Activated CD4-positive, CD25-positive, alpha-beta regulatory T cell treated with anti-CD3 and anti-CD28 coated beads, Interleukin-2, amount 50 U/mL, for 72 hours (primary cell): ENCODE measurements around the gene KLHL25.
"Not testable (repeated sequence)": the region's sequence is repeated elsewhere in the genome, so short reads cannot be mapped to it uniquely, and the experiment has no call there.

Source experiments
- DNase-seq: peaks from one replicate; pipeline ENCODE4 v3.0.0; 2021

KLHL25 gene

DNA sequence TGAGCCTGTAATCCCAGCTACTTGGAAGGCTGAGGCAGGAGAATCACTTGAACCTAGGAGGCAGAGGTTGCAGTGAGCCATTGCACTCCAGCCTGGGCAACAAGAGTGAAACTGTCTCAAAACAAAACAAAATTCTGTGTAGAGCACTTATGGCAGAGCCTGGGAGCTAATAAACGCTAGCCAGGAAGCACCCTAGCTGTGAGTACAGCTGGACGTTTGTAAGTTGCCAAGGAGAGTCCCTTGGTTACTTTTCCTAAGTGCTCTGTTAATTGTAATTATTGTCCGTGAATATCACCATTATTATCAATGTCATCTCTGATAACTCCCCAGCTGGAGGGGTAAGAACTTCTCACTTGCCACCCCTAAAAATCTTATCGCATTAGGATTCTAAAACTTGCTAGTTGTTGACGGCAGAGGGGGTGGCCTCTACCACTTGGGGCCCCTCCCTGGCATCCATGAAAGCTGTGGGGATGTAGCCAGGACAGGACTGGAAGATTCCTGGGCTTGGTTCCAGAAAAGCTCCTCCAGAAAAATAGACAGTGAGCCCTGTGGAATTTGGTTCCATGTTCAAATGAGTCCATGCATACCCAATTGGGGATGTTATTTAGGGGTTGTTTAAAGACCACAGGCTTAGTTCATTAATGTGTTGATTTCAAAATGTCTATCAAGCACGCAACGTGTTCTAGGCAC, 9.9 kb upstream of the KLHL25 start:
- no peak for DNase-seq

DNA sequence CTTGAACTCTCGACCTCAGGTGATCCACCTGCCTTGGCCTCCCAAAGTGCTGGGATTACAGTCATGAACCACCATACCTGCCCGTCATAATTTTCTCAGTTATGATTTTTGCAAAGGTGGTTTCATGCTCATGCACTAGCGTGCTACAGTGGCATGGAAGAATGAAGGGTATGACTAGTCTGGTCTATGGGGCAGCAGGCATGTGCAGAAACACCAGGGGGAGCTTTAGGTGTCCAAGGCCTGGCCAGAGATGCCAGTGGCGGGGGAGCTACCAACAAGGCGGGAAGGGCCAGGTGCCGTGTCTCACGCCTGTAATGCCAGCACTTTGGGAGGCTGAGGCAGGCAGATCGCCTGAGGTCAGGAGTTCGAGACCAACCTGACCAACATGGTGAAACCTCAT, 7.9 kb upstream of the KLHL25 start:
- DNase-seq: not testable (repeated sequence)

DNA sequence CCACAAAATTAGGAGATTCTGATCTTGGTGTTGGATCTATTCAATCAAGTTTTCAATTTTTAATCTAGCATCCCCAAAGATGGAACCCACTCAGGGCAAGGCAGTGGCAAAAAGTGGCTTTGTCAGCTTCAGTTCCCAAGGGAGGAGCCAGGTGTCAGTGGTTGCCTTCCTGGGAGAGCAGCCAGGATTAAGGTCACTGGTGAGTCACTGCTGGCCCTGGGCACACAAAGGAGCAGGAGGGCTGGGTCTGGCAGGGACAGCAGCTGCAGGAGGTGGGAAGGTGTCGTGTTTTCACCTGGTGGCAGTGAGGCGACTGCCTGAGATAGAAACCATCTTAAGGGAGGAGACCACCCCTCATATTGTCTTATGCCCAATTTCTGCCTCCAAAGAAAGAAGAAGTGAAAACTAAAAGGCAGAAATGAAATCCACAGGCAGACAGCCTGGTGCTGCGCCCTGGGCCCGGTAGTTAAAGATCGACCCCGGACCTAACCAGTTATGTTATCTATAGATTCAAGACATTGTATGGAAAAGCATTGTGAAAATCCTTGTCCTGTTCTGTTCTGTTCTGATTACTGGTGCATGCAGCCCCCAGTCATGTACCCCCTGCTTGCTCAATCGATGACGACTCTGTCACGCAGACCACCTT, 5.9 kb upstream of the KLHL25 start:
- DNase-seq: no peak

DNA sequence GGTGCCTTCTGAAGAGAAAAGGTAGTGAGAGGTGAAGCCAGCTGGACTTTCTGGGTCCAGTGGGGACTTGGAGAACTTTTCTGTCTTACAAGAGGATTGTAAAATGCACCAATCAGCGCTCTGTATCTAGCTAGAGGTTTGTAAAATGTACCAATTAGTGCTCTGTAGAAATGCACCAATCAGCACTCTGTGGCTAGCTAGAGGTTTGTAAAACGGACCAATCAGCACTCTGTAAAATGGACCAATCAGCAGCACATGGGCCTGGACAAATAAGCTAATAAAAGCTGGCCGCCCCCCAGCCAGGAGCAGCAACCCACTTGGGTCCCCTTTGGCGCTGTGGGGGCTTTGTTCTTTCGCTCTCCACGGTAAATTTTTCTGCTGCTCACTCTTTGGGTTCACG, 1.6 kb upstream of the KLHL25 start:
- not testable (repeated sequence) for DNase-seq

DNA sequence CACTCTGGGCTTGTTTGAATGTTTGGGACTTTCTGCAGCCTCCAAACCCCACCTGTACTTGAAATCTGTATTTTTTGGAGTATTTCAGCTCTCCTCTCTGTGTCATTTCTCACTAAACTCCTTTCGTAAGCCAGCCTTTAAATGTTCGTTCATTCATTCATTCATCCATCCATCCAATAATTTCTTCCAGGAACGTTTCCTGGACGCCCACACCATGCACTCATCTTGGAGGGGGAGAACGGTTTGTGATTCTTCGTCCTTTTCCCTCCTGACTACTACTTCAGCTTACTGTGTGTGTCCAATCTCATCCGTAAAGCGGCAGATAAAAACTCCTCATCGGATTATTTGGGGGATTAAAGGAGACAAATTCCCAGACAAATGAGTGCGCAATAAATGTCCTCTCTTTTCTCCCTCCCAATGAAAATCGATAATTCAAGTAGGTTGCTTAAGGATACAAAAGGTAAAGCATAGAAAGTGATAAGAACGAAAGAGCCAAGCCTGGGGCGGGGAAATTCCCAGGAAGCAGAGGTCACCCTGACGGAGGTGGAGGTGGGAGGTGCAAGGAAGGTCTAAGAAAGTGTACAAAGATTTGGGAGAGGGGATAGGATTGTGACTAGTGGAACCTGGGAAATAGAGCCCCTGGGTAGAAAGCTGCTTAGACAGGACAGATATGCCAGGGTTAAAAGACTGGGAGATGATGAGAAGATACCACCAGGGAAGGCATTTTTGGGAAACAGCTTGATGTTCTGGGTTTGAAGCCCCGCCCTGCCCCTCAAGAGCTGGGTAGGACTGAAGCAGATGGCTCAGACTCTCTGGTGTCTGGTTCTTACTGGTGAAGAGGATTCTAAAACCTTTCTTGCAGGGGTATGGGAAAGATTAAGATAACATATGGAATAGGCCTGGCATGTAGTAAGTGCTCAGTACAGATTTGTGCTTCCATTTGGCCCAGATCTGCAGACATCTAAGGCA, 896 bp upstream of the KLHL25 start:
- no peak for DNase-seq

DNA sequence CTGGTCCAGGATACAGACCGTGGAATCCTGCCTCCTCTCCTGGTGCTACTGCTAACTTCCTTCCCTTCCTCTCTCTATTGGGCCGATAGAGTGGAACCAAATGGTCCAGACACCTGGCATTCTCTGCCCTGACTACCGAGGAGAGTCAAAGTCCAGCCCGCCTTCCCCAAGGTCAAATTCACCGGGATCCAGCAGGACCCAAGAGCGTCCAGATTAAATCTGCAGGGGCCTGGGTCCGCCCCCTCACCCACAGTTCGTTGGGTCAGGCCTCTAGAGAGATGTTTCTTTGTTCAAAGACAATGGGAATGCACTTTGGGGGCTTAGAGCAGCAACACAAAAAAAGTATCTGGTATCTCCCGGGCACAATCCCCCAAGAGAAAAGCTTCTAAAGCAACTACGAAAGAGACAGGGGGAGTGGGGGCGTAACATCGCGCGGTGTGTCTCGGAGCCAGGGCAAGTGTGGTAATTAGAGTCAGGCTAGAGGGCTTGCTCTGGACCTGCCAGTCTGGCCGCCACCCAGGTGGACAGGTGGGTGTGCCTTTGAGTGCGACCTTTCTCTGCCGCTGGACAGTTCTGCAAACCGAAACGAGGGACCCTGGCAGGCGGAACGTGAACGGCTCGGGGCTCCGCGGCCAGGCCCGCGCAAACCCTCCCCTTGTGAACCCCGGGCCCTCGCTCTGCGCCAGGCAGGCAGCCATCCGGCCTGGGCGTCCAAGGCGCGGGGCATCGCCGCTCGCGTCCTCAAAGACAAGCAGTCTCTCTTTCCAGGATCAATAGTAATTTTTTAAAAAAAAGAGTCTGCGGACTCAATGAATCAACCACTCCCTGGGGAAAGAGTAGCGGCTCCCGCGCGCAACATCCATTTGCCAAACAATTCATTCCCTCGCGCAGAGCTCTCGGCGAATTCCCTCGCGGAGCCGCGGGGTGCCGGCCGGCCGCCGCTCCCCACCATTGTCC, 806 bp downstream of the KLHL25 start:
- DNase-seq: peak; percentile 54

DNA sequence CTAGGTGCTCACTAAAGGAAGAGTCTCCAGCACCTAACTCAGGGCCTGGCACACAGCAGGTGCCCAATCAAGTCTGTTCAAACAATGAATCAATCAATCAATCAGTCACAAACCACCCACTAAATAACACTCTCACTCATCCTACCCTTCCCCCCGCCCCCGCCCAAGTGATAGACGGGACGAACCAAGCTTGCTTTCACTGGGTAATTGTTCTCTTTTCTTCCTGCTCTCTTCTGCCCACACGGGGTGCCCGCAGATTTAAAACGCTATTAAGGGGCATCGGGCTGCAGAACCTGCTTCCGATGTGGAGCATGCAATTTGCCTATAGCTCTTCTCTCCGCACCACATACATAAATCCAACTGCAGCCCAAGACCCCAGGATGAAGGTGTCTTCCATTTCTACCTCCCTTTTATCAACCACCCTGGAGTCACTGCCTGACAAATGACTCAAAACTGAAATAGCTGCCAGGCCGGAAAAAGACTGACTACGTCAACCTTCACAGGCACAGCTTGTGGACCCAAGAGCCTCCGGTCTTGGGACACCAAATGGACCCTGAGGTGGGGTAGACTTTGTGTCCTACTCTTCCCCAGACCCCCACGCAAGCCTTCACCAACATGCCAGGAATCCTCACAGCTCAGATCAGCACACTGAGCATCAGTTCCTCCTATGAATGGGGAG, 1.7 kb downstream of the KLHL25 start:
- DNase-seq: no peak

DNA sequence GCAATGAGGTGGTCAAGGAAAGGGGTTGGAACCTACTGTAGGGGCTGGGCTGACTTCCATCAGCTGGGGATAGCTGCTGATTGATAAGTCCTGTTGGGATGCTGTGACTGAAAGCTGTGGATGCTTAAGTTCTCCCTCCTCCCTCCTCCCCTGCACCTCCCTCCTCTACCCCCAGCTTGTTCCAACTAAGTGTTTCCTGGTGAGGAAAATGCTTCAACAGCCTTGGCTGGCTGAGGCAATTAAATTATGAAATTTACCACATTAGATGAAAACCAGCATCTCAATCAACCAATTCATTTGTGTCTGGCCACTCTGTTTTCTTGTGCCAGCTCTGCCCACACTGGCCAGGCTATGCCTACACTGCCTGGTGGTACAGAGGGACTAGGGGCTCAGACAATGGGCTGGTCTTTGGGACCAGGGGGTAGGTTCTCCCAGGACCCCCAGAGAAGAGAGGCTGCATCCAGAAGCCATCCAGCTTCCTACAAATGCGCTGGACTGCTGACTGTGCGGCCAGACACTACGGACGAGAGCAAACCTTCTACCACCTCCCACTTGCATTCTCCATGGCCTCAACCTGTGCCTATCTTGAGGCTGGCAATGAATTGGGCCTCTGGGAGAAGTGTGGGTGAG, 2.5 kb downstream of the KLHL25 start:
- no peak for DNase-seq

DNA sequence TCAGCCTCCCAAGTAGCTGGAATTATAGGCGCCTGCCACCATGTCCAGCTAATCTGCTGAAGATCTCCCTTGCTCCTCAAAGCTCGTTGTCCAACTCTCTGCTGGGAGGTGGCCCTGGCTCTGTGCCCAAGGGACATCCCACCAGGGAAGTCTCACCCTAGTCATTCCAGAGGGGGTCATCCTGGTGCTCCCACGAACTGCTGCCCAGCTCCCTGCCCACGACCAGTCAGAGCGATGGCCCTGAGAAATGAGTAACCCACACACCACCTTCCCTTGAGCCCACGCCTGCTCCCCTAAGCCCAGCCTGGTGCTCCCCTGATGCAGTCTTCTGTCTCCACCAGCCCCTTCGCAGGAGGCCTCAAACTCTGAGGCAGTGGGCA, 5.2 kb downstream of the KLHL25 start:
- DNase-seq: no peak

DNA sequence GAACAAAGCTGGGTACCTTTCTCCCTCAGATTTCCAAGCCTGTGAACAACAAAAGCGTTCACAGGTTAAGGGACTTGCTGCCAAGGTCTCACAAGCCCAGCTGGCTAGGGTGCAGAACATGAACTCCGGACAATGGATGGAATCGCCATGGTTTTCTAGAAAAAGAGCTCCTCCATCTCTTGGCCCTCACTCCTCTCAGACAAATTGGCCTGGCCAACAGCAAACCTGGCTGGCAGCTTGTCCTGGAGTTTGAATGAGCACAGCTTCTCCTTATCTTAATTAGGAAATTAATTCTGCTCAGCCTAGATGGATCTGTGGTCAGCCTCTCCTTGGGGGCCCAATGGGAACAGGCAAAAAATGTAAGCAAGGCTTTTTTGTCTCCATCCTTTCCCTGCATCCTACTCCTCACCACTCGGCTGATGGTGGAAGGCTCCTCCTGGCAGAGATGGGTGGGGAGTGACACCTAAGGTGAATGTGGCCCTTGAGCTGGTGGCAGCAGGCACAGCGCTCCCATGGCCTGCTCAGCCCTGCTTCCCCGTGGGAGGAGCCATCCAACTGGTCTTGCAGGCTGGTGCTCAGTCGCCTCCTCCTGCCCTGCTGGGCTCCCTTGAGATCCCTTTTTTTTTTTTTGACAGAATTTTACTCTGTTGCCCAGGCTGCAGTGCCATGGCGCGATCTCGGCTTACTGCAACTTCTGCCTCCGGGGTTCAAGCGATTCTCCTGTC, 5.8 kb downstream of the KLHL25 start:
- DNase-seq: no peak

DNA sequence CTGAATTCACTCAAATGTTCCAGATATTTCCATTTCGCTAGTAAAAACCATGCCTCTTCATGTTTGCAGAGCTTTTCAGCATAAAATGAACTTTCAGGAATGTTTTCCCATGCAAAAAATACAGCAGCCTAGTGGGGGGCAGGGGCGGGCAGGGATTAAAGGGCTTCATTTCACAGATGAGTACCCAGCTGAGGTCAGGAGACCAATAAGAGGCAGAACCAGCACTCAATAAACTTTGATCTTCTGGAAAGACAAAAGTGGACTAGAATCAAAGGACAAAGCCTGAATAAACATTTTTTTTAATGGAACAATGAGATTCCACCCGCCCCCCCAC, 8.0 kb downstream of the KLHL25 start:
- no peak for DNase-seq

DNA sequence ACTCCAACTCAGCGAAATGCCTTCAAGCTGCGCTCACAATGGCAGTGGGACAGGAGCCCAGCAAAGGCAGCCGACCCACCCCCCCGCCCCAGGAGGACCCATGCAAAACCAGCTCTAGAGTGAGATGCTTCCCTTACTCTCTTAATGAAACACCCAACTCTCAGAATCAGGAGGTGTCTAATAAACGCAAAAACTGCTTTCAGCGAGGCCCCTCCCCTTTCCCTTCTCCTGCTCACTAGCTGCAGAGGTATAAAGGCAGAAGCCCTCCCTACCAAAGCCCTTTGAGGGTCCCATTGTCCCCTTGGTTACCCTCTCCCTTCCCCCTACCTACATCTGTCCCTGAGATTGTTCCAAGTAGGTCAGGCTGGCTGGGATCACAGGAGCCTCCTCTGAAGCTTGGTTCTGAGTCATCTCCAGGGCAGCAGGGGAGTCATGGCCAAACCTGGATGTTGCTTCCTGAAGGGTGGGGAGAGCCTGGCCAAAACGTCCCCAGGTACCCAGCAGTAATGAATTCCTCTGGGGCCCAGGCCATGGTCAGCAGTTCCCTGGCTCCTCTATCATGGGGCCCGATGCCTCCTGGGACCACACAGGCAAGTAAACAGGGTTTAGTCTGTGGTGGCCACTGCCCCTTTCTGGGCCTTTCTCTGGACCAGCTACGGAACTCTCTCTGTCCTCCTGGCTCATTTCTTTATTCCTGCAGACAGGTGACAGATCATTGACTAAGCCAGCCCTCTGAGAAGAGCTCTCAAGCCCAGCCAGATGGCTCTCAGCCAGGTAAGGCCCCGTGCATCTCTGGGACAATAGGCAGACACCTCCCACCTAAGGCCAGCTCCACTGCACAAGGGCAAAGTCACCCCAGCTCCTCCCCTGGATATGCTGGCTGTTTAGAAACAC, 8.6 kb downstream of the KLHL25 start:
- DNase-seq: no peak

DNA sequence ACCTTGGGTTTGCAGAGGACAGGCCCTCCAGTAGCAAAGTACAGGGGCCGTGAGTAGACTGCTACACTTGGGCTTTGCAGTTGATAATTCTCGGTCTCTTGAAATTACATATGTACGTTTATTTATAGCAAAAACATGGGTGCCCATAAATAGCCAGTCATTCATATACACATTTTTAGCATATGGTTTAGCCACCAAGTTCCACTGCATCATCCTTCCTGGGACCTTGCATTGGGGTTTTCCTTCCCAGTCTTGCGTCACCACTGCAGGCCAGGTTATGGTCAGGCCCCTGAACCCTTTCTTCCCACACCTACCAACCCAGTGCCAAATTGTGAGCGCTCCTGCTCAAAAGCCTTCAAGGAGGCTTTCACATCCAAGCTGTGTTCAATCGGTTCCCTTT, 12.7 kb downstream of the KLHL25 start:
- DNase-seq: no peak

DNA sequence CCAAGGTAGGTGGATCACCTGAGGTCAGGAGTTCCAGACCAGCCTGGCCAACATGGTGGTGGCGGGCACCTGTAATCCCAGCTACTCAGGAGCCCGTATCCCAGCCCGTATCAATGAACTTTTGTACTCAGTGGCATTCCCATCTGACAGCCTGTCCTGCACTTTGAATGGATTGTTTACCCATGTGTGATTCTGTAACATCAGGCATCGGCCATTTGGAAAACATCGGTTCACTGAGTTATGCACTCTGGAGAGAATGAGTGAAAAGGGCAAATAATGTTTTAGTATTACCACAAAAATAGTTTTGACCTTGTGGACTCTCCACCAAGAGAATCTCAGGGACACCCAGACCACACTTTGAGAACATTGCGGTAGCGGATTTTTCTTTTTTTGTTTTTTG, 13.6 kb downstream of the KLHL25 start:
- DNase-seq: no peak

DNA sequence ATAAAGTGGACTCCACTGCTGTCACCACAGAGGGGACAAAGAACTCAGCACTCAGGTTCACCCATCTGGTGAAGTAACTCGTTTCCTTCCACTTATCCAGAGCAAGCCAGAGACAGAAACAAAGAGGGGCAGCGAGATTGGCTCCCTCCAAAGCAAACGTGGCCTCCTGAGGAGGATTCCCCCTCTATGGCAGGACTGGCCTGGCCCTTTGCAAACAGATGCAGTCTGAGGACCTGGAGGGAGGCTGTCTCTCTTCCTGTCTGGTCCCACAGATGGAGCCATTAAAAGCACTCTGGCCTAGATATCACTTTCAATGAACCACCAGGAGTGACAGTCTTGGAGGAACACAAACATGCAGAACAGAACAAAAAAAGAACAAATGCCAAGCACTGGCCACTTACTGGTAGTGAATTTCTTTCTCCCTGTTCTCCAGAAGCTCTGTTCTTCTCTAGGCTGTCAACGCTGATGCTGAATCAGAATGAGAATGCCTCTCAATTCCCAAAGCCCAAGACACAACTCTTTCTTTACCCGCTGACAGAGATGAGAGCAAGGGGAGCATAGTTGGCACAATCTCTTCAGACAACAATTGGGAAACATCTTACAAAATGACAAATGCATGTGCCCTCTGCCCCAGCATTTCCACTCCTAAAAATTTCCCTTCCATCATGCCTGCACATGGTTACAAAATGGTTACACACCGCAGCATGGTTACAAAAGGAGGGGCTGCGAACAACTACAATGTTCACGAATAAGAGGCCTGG, 14.3 kb downstream of the KLHL25 start:
- DNase-seq: no peak

DNA sequence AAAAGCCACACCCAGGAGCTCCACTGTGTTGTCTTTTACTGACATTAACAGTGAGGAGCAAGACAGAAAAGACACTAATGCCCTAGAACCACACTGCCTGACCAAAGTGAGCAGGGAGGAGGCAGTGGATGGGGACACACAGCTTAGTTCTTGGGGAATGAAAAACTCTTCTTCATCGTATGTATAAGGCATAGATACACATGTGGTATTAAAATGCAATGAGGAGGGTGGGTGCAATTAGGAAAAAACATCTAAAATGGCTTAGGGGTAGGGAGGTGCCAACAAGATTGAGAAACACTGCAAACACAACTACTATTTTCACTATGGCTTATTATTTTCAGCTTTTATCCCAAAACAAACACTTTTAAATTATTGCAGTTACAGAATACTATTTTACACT, 15.5 kb downstream of the KLHL25 start:
- no peak for DNase-seq

DNA sequence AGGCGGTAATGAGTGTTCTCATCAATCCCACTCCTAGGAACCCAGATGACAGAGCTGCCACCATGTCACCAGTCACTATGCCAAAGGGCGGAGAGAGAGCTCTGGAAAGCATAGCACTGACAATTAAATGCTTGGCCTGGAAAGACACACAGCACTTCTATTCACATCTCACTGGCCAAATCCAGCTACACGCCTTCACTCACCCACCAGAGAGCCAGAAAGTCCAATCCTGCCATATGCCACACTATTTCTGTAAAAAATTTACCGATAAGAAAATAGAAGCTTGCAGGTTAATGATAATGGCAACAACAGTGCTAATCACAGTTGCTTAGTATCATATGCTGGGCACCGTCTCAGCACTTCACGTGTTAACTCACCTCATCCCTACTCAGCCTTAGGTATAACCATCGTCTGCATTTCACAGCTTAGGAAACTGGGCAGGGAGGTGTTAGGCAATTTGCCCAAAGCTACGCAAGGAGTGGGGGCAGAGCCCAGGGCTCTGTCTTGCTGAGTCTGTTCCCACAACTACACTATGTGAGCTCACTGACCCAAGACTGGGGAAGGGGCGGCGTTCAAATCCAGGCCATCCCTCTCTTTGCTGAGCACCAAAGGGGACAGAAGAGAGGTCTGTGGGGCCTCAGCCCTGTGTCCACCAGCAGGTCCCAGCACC, 16.5 kb downstream of the KLHL25 start:
- DNase-seq: no peak
